ENCODE data around the gene ACSF3. TPM values are rescaled to one million over a fixed set of nuclear protein-coding genes. Genes with fewer than 3 reads are reported as not detected.

The ACSF3 gene
- total RNA-seq, 1 donor from 2014 or later: 35.7 TPM

DNA sequence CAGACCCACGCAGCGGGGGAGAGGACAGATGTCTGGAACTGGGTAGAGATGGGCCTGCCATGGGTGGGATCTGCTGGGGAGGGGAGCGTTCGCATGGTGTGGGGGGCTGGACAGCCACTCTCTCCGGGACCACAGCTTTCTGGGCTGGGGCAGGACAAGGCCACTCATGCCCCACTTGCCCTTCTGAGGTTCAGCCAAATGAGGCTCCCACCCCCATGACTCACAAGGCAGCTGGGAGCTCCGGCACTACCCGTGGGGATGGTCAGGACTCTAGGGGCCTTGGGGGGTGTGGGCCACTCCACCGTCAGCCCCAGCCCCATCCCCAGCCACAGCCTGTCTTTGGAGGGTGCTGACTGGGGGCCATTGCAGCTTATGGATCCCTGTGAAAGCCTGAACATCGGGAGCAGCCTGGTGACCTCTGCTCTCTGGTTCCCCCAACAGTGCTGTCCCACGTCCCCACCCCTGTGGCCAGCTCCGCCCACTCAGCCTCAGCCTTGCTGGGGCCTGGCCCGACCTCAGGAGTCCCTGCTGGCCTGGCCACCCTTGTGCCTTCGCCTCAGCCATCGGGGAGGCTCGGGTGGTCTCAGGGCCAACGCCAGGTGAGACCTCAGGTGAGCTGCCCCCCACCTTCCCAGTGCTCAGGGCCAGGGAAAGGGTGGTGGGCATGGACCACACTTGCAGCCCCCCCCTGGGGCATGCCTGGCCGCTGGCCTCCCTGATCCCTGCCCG lies 73.2 kb downstream of the ACSF3 start:
- Mint-ChIP-seq H3K27ac (no peak overlapping the region), H3K4me3 (no peak overlapping the region), H3K4me1 (peaks cover 11% of the 10 kb centered on the region), H3K9me3 (no peaks in the 10 kb centered on the region), H3K27me3 (ENCODE audit: low read depth) (peaks cover 19% of the 10 kb centered on the region), H3K36me3 (no peaks in the 10 kb centered on the region)
- TF ChIP-seq, protein P1, sequence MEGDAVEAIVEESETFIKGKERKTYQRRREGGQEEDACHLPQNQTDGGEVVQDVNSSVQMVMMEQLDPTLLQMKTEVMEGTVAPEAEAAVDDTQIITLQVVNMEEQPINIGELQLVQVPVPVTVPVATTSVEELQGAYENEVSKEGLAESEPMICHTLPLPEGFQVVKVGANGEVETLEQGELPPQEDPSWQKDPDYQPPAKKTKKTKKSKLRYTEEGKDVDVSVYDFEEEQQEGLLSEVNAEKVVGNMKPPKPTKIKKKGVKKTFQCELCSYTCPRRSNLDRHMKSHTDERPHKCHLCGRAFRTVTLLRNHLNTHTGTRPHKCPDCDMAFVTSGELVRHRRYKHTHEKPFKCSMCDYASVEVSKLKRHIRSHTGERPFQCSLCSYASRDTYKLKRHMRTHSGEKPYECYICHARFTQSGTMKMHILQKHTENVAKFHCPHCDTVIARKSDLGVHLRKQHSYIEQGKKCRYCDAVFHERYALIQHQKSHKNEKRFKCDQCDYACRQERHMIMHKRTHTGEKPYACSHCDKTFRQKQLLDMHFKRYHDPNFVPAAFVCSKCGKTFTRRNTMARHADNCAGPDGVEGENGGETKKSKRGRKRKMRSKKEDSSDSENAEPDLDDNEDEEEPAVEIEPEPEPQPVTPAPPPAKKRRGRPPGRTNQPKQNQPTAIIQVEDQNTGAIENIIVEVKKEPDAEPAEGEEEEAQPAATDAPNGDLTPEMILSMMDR (IDR thresholded peaks at IDR 0.05; ENCODE audit: unreplicated experiment): no peak
- DNase-seq (ENCODE audit: low spot score in 2 of 2, unreplicated experiment in 2 of 2): no peak

DNA sequence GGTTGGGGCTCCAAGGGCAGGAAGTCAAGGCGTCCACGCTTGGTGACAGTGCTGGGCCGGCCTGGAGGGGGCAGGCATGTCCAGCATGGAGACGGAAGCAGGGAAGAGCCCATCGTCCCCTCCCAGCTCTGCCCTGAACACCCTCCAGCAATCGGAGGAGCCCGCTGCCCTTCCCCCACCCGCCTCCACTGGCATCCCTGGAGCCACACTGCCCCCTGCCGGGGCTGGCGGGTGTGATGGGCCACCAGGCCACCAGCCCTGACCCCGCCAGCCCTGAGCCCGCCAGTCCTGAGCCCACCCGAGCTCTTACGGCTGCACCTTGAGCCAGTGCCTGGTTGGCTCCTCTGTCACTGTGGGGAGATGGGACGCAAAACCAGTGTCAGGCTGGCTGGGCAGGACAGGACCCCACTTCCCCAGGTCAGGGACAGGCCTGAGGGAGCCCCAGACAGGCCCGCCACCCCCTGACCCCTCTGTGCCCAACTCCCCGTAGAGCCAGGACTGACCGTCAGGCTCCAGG lies 73.8 kb downstream of the ACSF3 start:
- Mint-ChIP-seq H3K9me3 (no peaks in the 10 kb centered on the region), H3K36me3 (no peaks in the 10 kb centered on the region), H3K27me3 (ENCODE audit: low read depth) (peaks cover 18% of the 10 kb centered on the region), H3K4me1 (peaks cover 12% of the 10 kb centered on the region), H3K27ac (no peak overlapping the region), H3K4me3 (no peak overlapping the region)
- DNase-seq (ENCODE audit: low spot score in 2 of 2, unreplicated experiment in 2 of 2): peak; percentile 84 to 94
- TF ChIP-seq, protein P1 (IDR thresholded peaks at IDR 0.05; ENCODE audit: unreplicated experiment): peak; percentile 77

DNA sequence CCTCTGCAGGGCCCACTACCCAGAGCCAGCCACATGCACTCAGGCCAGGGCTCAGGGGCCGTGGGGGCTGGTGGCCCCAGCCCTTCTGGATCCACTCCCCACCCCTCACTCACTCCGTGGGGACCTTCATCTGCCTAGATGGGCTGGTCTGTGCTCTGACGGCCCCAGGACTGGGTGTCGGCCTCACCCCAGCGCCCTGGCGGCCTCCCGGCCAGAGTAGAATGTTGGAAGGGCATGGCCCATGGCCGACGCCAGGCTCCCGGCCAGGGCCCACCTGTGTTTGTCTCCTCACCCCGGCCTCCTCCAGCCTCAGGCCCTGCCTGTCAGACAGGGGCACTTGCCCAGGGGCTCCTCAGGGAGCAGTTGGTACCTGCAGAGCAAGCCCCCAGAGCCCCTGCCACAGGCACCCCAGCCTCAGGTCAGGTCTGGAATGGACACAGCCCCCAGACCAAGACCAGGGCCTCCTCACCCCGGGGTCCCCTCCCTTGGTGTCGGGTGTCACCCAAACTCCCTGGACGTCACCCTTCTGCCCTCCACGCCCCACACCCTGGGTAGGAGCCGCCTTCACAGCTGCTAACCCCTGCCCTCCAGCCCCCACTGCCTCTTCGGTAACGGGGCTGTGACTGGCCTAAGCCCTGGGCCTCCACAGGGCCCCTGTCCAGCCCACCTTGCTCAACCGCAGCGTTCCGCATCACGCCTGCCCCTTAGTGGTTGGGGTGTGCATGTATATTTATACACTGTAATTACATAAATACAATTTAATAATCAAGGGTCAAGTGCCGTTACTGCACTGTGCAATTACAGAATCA lies 74.9 kb downstream of the ACSF3 start:
- Mint-ChIP-seq H3K27me3 (ENCODE audit: low read depth) (peaks cover 24% of the 10 kb centered on the region), H3K4me1 (peaks cover 19% of the 10 kb centered on the region), H3K36me3 (no peaks in the 10 kb centered on the region), H3K4me3 (no peak overlapping the region), H3K27ac (no peak overlapping the region), H3K9me3 (no peaks in the 10 kb centered on the region)
- TF ChIP-seq, protein P1 (IDR thresholded peaks at IDR 0.05; ENCODE audit: unreplicated experiment): peak; percentile 19
- DNase-seq (ENCODE audit: low spot score in 2 of 2, unreplicated experiment in 2 of 2): no peak

DNA sequence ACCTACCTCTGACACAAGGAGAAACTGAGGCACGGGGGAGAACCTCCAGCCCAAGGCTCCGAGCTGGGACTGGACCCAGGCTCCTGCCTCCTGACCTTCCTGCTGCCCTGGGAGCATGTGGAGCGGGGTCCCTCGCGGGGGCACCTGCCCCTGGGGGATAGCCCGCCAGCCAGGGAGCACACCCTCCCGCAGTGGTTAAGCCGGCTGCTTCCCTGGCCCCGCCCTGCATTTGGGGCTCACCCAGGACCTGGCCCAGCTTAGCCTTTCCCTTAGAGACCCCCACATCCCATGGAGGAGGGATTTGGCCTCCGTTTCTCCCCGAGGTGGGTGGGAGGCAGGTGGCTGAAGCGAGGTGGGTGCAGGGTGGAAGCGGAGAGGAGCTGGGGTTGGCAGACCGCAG lies 76.1 kb downstream of the ACSF3 start:
- Mint-ChIP-seq H3K4me3 (no peak overlapping the region), H3K4me1 (peaks cover 14% of the 10 kb centered on the region), H3K9me3 (no peaks in the 10 kb centered on the region), H3K27ac (no peak overlapping the region), H3K27me3 (ENCODE audit: low read depth) (peaks cover 24% of the 10 kb centered on the region), H3K36me3 (no peaks in the 10 kb centered on the region)
- TF ChIP-seq, protein P1 (IDR thresholded peaks at IDR 0.05; ENCODE audit: unreplicated experiment): no peak
- no peak for DNase-seq (ENCODE audit: low spot score in 2 of 2, unreplicated experiment in 2 of 2)

DNA sequence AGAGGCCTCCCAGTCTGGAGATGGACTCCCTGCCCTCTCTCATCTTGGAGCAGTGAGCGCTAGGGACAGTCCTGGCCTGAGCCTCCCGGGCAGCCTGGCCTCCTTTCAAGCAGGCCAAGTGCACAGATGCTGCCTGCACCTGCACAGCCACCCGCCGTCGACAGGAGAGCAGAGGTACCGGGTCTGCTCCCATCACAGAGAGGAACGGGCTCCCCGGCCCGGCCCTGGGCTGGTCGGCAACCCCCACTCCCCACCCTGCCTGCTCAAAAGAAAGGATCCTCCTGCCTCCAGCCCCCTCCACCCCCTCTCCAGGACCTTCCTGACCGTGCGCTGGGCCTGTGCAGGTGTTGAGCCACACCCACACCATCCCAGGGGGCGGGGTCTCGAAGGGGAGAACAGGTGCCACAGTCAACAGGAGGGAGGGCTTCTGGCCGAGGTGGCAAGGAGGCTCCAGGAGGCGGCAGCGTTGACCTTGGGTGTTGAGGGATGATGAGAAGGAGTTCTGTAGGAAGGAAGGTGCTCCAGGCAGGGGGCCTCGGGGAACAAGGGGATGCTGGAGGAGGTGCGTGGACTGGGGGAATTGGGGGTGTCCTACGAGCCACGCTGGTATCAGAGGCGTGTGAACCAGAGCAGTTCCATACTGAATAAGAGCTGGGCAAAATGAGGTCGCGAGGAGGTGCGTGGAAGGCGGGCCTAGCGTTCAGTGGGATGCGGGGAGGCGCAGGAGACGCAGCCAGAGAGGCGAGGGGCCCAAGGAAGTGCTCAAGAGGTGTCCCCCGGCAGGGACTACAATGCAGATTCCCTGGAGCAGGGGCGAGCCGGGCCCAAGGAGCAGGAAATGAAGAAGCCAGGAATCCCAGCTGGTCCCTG lies 76.9 kb downstream of the ACSF3 start:
- DNase-seq (ENCODE audit: low spot score in 2 of 2, unreplicated experiment in 2 of 2): no peak
- Mint-ChIP-seq H3K27me3 (ENCODE audit: low read depth) (peaks cover 24% of the 10 kb centered on the region), H3K4me1 (peaks cover 14% of the 10 kb centered on the region), H3K4me3 (peak overlapping the region; percentile 56), H3K27ac (no peak overlapping the region), H3K36me3 (no peaks in the 10 kb centered on the region), H3K9me3 (no peaks in the 10 kb centered on the region)
- TF ChIP-seq, protein P1 (IDR thresholded peaks at IDR 0.05; ENCODE audit: unreplicated experiment): no peak
